Tibial nerve (tissue), 4 donors: Measurements from ENCODE around the gene RABL3.
"Not testable (repeated sequence)": the region's sequence is repeated elsewhere in the genome, so short reads cannot be mapped to it uniquely, and the experiment has no call there.

Experiments
- EP300 ChIP-seq, 2 donors: sonication (generic); formaldehyde crosslinking; IDR thresholded peaks; one replicate each; pipeline ENCODE4 v1.6.1; 2017; ENCODE audit warnings: antibody characterized with exemption in 2 of 2, mild to moderate bottlenecking in 1 of 2
- POLR2A ChIP-seq, 2 donors: fragments of 450-650 bp; IDR thresholded peaks; one replicate each; pipeline ENCODE4 v1.6.1; 2017; ENCODE audit warnings: antibody characterized with exemption in 2 of 2, mild to moderate bottlenecking in 2 of 2, moderate library complexity in 2 of 2
- TF ChIP-seq, protein P1 (sequence below), 5 experiments: fragments of 200-600 bp in 3 of 5; fragments of 450-650 bp in 2 of 5; sonication (generic) in 3 of 5; IDR thresholded peaks; one replicate each; pipeline ENCODE4 v1.5.1; 2016 to 2019; ENCODE audit warnings: antibody characterized with exemption in 5 of 5, mild to moderate bottlenecking in 3 of 5, moderate library complexity in 2 of 5

DNA sequence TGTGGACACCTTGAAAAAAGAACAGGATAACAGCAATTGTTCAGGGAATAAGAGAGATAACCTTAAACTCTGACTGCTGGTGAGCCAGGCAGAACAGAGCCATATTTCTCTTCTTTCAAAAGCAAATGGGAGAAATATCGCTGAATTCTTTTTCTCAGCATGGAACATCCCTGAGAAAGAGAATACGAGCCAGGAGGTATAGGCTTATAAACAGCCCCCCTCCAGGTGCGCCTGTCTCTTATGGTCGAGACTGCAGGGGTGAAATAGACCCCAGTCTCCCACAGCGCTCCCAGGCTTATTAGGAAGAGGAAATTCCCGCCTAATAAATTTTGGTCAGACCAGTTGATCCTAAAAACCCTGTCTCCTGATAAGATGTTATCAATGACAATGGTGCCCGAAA lies 65.1 kb downstream of the RABL3 start:
- TF ChIP-seq, protein P1, sequence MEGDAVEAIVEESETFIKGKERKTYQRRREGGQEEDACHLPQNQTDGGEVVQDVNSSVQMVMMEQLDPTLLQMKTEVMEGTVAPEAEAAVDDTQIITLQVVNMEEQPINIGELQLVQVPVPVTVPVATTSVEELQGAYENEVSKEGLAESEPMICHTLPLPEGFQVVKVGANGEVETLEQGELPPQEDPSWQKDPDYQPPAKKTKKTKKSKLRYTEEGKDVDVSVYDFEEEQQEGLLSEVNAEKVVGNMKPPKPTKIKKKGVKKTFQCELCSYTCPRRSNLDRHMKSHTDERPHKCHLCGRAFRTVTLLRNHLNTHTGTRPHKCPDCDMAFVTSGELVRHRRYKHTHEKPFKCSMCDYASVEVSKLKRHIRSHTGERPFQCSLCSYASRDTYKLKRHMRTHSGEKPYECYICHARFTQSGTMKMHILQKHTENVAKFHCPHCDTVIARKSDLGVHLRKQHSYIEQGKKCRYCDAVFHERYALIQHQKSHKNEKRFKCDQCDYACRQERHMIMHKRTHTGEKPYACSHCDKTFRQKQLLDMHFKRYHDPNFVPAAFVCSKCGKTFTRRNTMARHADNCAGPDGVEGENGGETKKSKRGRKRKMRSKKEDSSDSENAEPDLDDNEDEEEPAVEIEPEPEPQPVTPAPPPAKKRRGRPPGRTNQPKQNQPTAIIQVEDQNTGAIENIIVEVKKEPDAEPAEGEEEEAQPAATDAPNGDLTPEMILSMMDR (IDR thresholded peaks at IDR 0.05): not testable (repeated sequence)
- TF ChIP-seq POLR2A, EP300 (IDR thresholded peaks at IDR 0.05): not testable (repeated sequence)
